GM21515 (cell line): ENCODE measurements around the gene SPACDR.

ENCODE experiments used
- ATAC-seq: cut with Tn5 transposase; IDR thresholded peaks from one replicate; pipeline ENCODE4 v1.9.1; 2021; ENCODE audit not compliant: unreplicated experiment

The SPACDR gene

DNA sequence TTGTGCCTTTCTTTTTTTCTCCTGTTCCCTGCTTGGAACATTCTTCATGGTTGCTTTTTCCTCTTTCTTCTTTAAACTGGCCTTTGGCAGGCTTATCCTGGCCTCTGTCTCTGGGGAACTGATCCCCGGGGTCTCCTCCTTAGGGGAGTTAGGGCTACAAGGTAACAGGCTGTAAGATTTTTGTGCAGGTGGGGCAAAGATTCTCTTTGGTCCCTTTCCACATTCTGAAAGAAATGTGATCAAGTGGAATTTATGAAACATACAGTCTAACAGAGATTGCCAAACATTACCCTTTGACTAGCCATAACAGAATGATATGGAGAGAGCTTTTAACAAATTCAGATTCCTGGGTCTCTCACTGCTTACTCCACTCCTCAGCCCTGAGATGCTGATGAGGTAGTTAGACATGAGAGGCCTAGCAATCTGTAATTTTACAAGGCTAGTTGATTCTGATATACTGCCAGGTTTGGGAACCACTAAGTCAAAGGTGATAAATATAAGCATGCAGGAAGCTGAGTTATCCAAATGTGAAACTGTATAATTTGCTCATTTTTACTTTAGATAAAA, 44.3 kb downstream of the SPACDR start:
- no peak for ATAC-seq

DNA sequence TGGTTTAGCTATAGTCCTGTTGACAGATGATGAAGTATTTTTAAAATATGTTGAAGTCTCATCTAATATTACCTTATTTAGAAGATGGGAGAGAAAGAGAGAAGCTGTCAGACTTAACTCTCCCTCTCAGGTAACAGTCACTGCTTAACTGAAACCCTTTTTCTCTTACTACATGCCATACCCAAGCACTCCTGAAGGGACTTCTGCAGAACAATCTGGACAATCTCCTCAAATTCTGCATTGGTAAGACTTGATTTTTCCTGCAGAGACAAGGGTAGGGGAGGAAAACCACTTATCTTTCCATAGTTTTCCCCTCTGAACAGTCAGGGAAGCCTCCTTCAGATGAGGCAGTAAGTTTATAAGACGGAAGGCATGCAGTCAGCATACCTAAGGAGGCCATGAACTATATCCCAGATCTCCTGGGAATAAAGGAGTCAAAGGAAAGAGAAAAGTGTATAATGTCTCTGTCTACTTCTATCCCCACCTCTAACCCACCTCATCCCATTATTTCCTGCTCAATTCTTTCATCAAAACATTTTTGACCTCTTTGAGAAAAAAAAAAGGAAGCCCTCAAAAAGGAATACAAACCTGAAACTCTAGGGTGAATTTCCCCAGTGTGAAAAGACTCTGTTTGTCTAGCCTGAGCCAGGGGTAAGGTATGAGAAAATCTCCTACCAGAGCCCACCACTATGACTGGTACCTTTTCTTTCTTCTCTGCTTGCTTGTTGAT, 45.0 kb downstream of the SPACDR start:
- ATAC-seq: no peak

DNA sequence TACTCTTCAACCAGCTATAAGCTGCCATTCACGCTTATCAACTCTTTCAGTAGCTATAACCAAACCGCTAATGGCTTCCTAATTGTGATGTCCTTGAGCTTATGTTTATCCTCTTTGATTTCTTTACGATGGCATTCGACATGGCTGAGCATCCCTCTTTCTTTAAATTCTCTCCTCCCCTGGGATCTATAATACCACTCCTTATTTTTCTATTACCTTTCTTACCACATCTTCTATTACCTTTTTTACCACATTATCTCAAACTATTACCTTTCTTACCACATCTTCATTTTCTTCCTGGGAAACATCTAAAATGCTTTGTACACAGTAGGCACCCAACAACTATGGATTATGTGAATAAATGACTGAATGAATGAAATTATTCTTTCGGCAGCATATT, 48.6 kb downstream of the SPACDR start:
- no peak for ATAC-seq

DNA sequence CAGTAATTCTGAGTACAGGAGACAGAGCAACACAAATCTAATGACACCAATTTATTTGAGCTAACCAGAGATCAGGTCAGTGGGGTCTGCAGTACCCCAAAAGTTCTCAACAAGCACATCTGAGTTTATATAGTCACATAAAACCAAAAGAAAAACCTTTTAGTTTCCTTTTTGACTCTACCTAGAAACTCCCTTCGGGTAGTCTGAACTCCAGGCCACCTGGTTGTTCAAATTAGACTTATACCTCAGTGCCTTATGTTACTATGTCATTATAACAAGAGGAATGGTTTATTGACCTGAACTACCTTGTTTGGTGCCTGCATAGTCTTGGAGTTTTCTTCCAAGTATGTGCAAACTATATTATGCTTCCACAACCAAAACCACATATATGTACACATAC, 50.2 kb downstream of the SPACDR start:
- ATAC-seq: no peak

DNA sequence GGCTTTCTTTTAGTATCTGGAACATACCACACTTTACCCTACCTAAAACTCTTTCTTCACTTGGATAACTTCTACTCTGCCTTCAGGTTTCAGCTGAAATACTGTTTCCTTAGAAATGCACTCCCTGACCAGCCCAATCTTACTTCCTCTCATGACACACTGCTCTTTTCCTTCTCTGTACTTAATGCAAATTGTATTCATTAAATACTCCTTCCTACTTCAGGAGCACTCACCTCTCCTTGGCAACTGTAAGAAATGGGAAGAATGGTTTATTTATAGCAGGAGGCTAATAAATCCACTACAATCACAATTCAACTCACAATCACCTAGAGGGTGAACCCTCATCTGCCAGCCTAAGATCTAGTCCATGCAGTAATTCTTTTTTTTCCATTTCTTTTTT, 50.7 kb downstream of the SPACDR start:
- no peak for ATAC-seq

DNA sequence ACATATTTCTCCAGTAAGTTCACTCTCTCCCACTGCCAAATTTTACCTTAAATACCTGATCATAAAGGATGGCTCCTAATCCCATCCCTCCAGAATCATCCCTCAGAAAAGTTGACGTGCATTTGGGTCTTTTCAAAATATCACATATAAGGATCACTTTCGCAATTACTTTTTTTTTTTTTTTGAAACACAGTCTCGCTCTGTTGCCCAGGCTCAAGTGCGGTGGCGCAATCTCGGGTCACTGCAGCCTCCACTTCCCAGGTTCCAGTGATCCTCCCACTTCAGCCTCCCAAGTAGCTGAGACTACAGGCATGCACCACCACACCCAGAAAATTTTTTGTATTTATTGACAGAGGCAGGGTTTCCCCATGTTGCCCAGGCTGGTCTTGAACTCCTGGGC, 53.0 kb downstream of the SPACDR start:
- ATAC-seq: no peak

DNA sequence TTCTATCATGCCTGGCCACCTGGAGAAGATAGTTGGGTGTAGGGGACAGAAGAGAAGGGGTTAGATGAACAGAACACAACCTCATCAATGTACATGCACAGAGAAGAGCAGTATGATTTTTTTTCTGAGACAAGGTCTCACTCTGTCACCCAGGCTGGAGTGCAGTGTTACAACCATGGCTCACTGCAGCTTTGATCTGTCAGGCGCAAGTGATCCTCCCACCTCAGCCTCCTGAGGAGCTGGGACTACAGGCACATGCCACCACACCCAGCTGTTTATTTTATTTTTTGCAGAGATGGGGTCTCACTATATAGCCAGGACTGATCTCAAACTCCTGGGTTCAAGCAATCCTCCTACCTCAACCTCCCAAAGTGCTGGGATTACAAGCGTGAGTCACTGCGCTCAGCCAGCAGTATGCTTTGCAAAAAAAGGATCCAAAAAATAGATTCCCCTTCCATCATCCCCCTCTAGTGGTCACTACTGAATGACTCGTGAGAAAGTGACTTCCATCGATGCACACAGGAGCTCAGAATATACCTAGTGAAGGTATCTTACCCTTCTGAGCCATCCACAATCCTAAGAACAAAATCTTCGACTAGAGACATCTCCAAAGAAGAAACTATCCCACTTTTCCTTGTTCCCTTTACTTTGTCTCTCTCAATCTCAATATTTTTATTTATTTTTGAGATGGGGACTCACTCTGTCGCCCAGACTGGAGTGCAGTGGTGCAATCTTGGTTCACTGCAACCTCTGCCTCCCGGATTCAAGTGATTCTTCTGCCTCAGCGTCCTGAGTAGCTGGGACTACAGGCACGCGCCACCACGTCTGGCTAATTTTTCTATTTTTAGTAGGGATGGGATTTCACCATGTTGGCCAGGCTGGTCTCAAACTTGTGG, 56.5 kb downstream of the SPACDR start:
- ATAC-seq: no peak

DNA sequence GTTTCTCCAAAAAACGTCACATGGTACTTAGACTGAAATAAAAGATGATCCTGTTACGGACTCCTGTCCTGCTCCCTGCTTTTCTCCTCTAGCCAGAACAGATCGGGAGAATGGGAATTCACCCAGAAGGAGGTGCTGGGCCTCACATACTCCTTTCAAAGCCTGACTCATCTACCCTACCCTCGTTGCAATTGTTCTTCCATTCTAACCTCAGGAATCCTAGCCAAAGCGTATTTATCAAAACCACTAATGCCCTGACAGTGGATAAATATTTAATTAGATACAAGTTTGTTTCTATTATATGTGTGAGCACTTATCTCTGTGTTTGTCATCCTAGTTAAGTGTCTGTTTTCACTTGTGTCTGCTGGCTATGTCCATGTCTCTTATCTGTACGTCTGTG, 57.3 kb downstream of the SPACDR start:
- ATAC-seq: no peak
